Measurements from ENCODE around the gene MED13L.

- TF ChIP-seq POLR2A (IDR thresholded peaks at IDR 0.05) (no peak), CTCF (IDR thresholded peaks at IDR 0.05) (no peak)
Observed at GRCh38 chr12:116074686-116075085, 202.8 kb downstream of the MED13L start.

All from lower leg skin (tissue), 3 donors.